Measurements from ENCODE around the gene AR. TPM values are rescaled to one million over a fixed set of nuclear protein-coding genes. Genes with fewer than 3 reads are reported as not detected.

AR gene
- total RNA-seq, 4 donors from 2014 or later: 20.4 to 41.8 (median 33.9) TPM

DNA sequence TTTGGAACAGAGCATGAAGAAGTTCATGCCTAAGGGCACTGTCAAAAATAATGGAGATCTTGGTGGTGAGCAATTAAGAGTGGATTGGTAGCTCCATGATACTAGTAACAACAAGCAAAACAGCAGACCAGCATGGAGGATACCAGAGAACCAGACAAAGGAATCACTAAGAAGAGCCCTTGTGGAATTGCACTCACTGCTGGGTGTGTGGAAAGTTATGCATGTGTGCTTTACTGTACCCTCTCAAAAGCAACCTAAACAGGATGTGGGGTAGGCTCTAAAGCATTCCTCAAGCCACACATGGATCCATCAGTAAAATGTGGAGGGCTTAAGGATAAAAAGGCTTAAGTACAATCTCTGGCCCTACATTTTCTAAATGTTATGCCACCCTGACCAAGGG is 69.5 kb downstream of the AR start:
- TF ChIP-seq, protein P1, sequence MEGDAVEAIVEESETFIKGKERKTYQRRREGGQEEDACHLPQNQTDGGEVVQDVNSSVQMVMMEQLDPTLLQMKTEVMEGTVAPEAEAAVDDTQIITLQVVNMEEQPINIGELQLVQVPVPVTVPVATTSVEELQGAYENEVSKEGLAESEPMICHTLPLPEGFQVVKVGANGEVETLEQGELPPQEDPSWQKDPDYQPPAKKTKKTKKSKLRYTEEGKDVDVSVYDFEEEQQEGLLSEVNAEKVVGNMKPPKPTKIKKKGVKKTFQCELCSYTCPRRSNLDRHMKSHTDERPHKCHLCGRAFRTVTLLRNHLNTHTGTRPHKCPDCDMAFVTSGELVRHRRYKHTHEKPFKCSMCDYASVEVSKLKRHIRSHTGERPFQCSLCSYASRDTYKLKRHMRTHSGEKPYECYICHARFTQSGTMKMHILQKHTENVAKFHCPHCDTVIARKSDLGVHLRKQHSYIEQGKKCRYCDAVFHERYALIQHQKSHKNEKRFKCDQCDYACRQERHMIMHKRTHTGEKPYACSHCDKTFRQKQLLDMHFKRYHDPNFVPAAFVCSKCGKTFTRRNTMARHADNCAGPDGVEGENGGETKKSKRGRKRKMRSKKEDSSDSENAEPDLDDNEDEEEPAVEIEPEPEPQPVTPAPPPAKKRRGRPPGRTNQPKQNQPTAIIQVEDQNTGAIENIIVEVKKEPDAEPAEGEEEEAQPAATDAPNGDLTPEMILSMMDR (IDR thresholded peaks at IDR 0.05; ENCODE audit: low read depth): no peak

GRCh38 chrX:67613996-67614395 is 70.2 kb downstream of the AR start:
- TF ChIP-seq, protein P1 (IDR thresholded peaks at IDR 0.05; ENCODE audit: low read depth): no peak

DNA sequence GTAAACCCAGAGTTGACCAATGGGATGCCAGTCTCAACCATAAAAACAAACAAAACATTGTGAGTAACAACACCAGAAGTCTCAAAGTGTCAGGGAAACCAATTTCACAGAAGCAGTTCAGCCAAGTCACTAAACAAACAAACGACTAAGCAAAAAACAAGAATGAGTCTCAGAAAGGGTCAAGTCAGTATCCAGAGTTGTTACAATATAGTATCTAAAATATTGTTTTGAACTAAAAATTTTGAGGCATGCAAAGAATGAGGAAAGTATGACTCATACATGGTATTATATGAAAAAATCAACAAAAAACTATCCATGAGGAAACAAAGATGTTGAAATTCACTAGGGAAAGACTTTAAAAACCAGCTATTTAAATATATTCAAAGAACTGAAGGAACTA is 70.6 kb downstream of the AR start:
- TF ChIP-seq, protein P1 (IDR thresholded peaks at IDR 0.05; ENCODE audit: low read depth): no peak

DNA sequence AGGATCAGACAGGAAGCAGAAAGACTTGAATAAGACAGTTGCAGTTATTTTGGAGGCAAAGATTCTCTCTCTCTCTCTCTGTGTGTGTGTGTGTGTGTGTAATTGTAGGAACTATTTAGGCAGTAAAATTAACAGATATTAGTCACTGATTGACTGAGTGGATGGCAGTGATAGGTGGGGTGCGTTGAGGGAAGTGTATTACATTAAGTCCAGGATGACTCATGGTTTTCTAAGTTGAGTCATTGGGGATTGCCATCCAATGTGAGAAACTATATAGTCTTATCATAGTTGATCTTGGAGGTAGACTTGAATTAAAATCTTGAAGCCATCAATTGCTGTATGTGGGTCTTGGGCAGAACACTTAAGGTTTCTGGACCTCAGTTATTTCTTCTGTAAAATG is 75.4 kb downstream of the AR start:
- TF ChIP-seq, protein P1 (IDR thresholded peaks at IDR 0.05; ENCODE audit: low read depth): no peak

GRCh38 chrX:67622053-67622585 is 78.3 kb downstream of the AR start:
- TF ChIP-seq, protein P1 (IDR thresholded peaks at IDR 0.05; ENCODE audit: low read depth): no peak

- TF ChIP-seq, protein P1 (IDR thresholded peaks at IDR 0.05; ENCODE audit: low read depth): no peak
Observed at GRCh38 chrX:67624325-67624724, 80.5 kb downstream of the AR start.

DNA sequence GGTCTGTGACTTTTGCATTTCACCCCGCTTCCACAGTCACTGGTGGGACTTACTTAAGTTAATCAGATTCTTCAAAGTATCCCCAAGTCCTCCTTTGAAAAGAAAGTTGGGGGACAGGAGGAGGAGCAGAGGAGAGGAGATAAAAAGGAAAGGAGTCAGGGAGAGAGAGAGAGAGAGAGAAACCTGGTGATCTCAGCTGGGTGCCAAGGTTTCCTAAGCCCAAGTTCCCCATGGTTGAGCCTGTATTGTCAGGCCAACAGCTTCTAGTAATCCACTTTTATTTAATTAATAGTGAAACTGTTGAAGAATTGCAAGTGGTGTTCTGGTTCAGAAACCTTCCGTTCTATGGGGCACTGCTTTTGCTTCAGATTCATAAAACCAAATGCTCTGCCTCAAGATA is 91.6 kb downstream of the AR start:
- TF ChIP-seq, protein P1 (IDR thresholded peaks at IDR 0.05; ENCODE audit: low read depth): no peak

Data from subcutaneous adipose tissue (tissue), 4 donors.